Mesothelial cell of epicardium (in vitro differentiated cells): Measurements from ENCODE around the gene ADD2. TPM values are rescaled to one million over a fixed set of nuclear protein-coding genes. Genes with fewer than 3 reads are reported as not detected.

Source experiments
- DNase-seq, 2 experiments: peaks; one replicate each; pipeline ENCODE4 v3.0.0; 2021; ENCODE audit warnings: low spot score in 2 of 2; ENCODE audit not compliant: unreplicated experiment in 2 of 2
- H3K27ac Mint-ChIP-seq: 2 replicates; pipeline ENCODE4 v1.8.0; 2021; ENCODE audit warnings: mixed read lengths
- H3K27me3 Mint-ChIP-seq: 2 replicates; pipeline ENCODE4 v1.8.0; 2021; ENCODE audit warnings: low read depth, mixed read lengths
- H3K36me3 Mint-ChIP-seq: 2 replicates; pipeline ENCODE4 v1.8.0; 2021; ENCODE audit warnings: mixed read lengths
- H3K4me1 Mint-ChIP-seq: 2 replicates; pipeline ENCODE4 v1.8.0; 2021; ENCODE audit warnings: mixed read lengths
- H3K4me3 Mint-ChIP-seq: 2 replicates; pipeline ENCODE4 v1.8.0; 2021; ENCODE audit warnings: mild to moderate bottlenecking, moderate library complexity, mixed read lengths
- H3K9me3 Mint-ChIP-seq: 2 replicates; pipeline ENCODE4 v1.8.0; 2021; ENCODE audit warnings: mixed read lengths
- total RNA-seq: library from RNA; stranded (reverse); gene quantifications from 3 replicates; pipeline ENCODE4 v1.2.1, GENCODE V29; 2021
- TF ChIP-seq, protein P1 (sequence below): fragments of 200-600 bp; sonication (generic); IDR thresholded peaks from one replicate; pipeline ENCODE4 v1.5.0; 2021; ENCODE audit warnings: antibody characterized with exemption; ENCODE audit not compliant: unreplicated experiment

ADD2 gene
- total RNA-seq, 1 donor from 2014 or later, result 1.3 TPM

DNA sequence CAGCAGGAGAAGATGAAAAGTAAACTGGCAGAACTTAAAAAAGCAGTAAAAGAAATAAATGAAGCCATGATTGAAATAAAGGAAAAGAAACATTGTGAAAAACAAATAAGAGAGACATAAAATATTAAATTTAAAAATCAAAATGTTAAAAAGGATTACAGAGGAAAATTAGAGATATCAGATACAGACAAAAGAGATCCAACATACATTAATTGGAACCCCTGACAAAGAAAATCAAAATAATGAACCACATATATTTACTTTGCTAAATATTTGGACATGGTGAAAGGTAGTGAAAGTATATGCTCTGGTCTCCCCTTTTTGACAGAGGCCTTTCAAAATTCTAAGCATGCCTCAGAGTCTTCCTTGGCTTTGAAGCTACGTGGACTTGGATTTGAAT, 134.5 kb downstream of the ADD2 start:
- no peaks in the 10 kb centered on the region for H3K36me3 Mint-ChIP-seq
- DNase-seq, result no peak
- TF ChIP-seq, protein P1, sequence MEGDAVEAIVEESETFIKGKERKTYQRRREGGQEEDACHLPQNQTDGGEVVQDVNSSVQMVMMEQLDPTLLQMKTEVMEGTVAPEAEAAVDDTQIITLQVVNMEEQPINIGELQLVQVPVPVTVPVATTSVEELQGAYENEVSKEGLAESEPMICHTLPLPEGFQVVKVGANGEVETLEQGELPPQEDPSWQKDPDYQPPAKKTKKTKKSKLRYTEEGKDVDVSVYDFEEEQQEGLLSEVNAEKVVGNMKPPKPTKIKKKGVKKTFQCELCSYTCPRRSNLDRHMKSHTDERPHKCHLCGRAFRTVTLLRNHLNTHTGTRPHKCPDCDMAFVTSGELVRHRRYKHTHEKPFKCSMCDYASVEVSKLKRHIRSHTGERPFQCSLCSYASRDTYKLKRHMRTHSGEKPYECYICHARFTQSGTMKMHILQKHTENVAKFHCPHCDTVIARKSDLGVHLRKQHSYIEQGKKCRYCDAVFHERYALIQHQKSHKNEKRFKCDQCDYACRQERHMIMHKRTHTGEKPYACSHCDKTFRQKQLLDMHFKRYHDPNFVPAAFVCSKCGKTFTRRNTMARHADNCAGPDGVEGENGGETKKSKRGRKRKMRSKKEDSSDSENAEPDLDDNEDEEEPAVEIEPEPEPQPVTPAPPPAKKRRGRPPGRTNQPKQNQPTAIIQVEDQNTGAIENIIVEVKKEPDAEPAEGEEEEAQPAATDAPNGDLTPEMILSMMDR, result no peak
- H3K27me3 Mint-ChIP-seq, result peaks cover 49% of the 10 kb centered on the region
- no peak overlapping the region for H3K4me3 Mint-ChIP-seq
- peaks cover 25% of the 10 kb centered on the region for H3K9me3 Mint-ChIP-seq
- no peak overlapping the region for H3K27ac Mint-ChIP-seq
- peaks cover 5% of the 10 kb centered on the region for H3K4me1 Mint-ChIP-seq

DNA sequence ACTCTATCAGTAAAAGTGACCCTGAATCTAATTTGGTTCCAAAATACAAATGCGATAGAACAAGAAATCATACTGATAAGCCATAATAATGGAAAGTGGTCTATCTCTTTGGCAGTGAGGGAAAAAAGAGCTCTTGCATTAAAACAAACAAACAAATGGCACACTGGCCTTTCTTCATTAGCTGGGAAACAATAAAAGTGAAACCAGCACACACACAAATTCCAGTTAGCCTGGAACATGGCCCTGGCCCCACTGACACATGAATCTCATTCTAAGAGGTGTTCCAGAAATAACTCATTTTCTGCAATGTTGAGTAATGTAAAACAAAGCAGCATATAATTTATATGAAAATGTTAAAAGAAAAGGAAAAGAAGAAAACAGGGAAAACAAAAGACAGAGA, 135.0 kb downstream of the ADD2 start:
- Mint-ChIP-seq H3K27me3 (peaks cover 46% of the 10 kb centered on the region), H3K27ac (no peak overlapping the region), H3K36me3 (no peaks in the 10 kb centered on the region), H3K4me3 (no peak overlapping the region), H3K4me1 (peaks cover 5% of the 10 kb centered on the region), H3K9me3 (peaks cover 25% of the 10 kb centered on the region)
- TF ChIP-seq, protein P1, result no peak
- DNase-seq, result no peak

GRCh38 chr2:70632388-70632787, 135.6 kb downstream of the ADD2 start:
- DNase-seq, result no peak
- Mint-ChIP-seq H3K27me3 (peaks cover 46% of the 10 kb centered on the region), H3K36me3 (no peaks in the 10 kb centered on the region), H3K4me3 (no peak overlapping the region), H3K4me1 (peaks cover 5% of the 10 kb centered on the region), H3K9me3 (peaks cover 25% of the 10 kb centered on the region), H3K27ac (no peak overlapping the region)
- TF ChIP-seq, protein P1, result no peak

DNA sequence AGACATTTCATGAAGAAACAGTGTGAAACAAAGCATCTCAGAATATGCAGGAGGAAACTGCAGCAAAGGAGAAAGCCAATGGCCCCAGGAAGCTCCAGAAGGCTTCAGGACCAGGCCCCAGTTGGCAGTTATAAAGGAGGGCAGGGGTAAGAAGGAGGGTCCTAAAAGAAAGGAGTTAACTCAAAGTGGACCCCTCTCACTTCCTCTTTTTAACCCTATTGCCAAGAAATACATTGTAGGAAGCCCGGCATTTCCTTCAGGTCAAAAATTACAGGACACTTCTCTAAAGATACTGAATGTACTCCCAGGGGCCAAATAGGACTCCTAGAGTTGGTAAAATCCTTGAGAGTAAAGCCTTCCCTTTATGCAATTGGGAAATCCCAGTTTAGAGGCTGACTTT, 137.2 kb downstream of the ADD2 start:
- DNase-seq, result no peak
- no peak overlapping the region for H3K4me3 Mint-ChIP-seq
- H3K9me3 Mint-ChIP-seq, result peaks cover 18% of the 10 kb centered on the region

DNA sequence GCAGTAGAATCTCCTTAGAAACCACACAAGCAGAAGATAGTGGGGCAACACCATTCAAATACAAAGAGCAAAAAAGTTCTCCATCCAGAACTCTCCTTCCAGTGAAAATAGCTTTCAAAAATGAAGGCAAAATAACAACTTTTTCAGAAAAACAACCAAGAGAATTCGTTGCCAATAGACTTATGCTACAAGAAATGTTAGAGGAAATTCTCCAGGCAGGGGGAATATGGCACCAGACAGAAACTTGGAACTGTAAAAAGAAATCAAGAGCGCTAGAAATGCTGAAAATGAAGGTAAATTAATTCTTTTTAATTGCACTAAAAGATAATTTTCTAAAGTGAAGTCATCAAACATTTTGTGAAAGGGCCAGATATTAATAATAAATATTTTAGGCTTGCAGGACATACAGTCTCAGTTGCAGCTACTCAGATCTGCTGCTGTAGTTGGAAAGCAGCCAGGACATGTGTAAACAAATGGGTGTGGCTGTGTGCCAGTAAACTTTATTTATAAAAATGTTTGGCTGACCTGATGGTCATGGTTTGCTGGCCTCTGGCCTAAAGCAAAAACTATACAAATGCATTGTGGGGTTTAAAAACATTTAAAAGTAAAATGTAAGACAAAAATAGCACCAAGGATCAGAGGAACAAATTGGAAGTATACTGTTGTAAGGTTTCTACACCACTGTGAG, 140.6 kb downstream of the ADD2 start:
- no peaks in the 10 kb centered on the region for H3K36me3 Mint-ChIP-seq
- peaks cover 15% of the 10 kb centered on the region for H3K4me1 Mint-ChIP-seq
- H3K27ac Mint-ChIP-seq, result no peak overlapping the region
- TF ChIP-seq, protein P1, result no peak
- peaks cover 39% of the 10 kb centered on the region for H3K27me3 Mint-ChIP-seq
- no peaks in the 10 kb centered on the region for H3K9me3 Mint-ChIP-seq
- no peak overlapping the region for H3K4me3 Mint-ChIP-seq
- DNase-seq, result no peak

More for the DNA sequence above, 137.2 kb downstream of the ADD2 start:
- no peak overlapping the region for H3K27ac Mint-ChIP-seq
- TF ChIP-seq, protein P1, result no peak
- H3K4me1 Mint-ChIP-seq, result peaks cover 18% of the 10 kb centered on the region
- H3K27me3 Mint-ChIP-seq, result peaks cover 50% of the 10 kb centered on the region
- H3K36me3 Mint-ChIP-seq, result no peaks in the 10 kb centered on the region
